NB4 (cell line): ENCODE measurements around the gene CHRD.

Experiments used
- DNase-seq: peaks from one replicate; pipeline ENCODE4 v3.0.0; 2010; ENCODE audit warnings: low read depth
- H3K4me3 ChIP-seq: one replicate; pipeline ENCODE4 v1.5.1; 2011; ENCODE audit warnings: mild to moderate bottlenecking, low read depth, low read length, moderate library complexity
- CTCF ChIP-seq: IDR thresholded peaks from one replicate; pipeline ENCODE4 v1.5.1; 2012; ENCODE audit warnings: low read depth, low read length
- MYC ChIP-seq: IDR thresholded peaks from 2 replicates; pipeline ENCODE4 v1.6.1; 2011; ENCODE audit warnings: low read depth, low read length
- POLR2A ChIP-seq: IDR thresholded peaks from 2 replicates; pipeline ENCODE4 v1.6.1; 2011; ENCODE audit warnings: mild to moderate bottlenecking; ENCODE audit not compliant: insufficient read length; ENCODE audit errors: extremely low read depth
- TF ChIP-seq, protein P1 (sequence below): IDR thresholded peaks from 2 replicates; pipeline ENCODE4 v1.6.1; 2011; ENCODE audit warnings: low read depth, low read length

CHRD gene

DNA sequence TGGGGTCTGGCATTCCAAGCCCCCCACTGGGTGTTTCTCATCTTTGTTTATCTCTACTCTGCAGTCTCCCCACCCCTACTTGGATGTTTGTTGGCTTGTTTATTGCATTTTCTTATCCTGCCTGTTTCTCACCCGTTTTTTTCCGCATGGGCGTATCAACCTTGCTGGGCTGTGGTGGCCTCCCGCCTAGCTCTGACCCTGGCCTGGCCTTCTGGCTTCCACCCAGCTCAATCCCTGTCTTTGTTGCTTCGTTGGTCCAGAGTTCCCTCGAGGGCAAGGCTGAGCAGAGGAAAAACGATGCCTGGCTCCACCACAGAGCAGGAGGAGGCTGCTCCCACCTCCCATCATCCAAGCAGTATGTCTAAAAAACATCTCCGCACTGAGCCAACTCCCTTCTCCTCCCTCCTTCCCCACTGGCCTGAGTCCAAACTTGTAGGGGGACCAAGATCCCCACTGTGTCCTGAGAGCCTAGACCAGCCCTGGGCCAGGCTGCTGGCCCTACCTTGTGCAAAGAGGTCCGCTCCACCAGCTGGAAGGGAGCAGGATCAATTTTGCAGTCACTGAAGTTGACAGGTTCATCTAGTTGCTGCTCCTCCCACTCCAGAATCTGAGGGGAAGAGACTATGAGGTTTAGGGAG, 28.2 kb upstream of the CHRD start:
- H3K4me3 ChIP-seq, result no peak overlapping the region
- DNase-seq, result no peak
- TF ChIP-seq MYC (no peak), CTCF (no peak), POLR2A (no peak)
- TF ChIP-seq, protein P1, sequence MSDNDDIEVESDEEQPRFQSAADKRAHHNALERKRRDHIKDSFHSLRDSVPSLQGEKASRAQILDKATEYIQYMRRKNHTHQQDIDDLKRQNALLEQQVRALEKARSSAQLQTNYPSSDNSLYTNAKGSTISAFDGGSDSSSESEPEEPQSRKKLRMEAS, result no peak

GRCh38 chr3:184352149-184352785, 27.6 kb upstream of the CHRD start:
- TF ChIP-seq, protein P1, result no peak
- TF ChIP-seq POLR2A (no peak), MYC (no peak), CTCF (no peak)
- no peak for DNase-seq
- H3K4me3 ChIP-seq, result no peak overlapping the region

GRCh38 chr3:184352897-184353545, 26.8 kb upstream of the CHRD start:
- no peak for DNase-seq
- TF ChIP-seq, protein P1, result no peak
- H3K4me3 ChIP-seq, result no peak overlapping the region

- no peak overlapping the region for H3K4me3 ChIP-seq
- TF ChIP-seq MYC (no peak), POLR2A (no peak), CTCF (no peak)
- TF ChIP-seq, protein P1, result no peak
- DNase-seq, result no peak
Observed at GRCh38 chr3:184353546-184353941, 26.3 kb upstream of the CHRD start.

GRCh38 chr3:184354121-184354728, 25.6 kb upstream of the CHRD start:
- DNase-seq, result peak; percentile 52
- TF ChIP-seq, protein P1, result no peak
- TF ChIP-seq MYC (no peak), POLR2A (no peak), CTCF (peak; percentile 69)

DNA sequence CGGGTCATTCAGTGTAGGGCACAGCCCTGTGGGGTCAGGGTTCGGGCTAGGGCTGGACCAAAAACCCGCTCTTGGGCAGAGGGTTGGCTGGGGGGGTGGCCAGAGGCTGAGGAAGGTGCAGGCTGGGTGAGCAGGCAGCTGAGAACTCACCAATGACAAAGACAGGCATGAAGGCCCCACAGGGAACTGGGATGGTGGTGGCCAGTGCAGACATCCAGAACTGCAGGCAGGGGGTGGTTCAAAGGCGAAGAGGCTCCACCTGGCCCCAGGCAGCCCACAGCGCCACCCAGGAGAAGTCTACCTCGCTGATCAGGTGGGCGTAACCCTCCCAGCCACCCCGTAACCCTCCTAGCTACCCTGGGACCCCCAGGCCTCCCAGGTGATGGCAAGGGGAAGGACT, 25.1 kb upstream of the CHRD start:
- TF ChIP-seq CTCF (no peak), MYC (no peak), POLR2A (no peak)
- TF ChIP-seq, protein P1, result no peak
- no peak overlapping the region for H3K4me3 ChIP-seq
- DNase-seq, result no peak

More at GRCh38 chr3:184354121-184354728, 25.6 kb upstream of the CHRD start:
- H3K4me3 ChIP-seq, result no peak overlapping the region
